GM12872 (cell line): ENCODE data around the gene ASTN2.

Source experiments
- CTCF ChIP-seq: IDR thresholded peaks from 3 replicates; pipeline ENCODE4 v1.5.1; 2011; ENCODE audit warnings: low read depth, mild to moderate bottlenecking, low read length, moderate library complexity; ENCODE audit not compliant: insufficient read depth

The ASTN2 gene

GRCh38 chr9:117095081-117095480 is 319.8 kb downstream of the ASTN2 start:
- TF ChIP-seq CTCF: no peak

GRCh38 chr9:117093891-117094844 is 320.7 kb downstream of the ASTN2 start:
- TF ChIP-seq CTCF: no peak

- TF ChIP-seq CTCF: no peak
These were observed 322.3 kb downstream of the ASTN2 start for GRCh38 chr9:117092582-117092981.

GRCh38 chr9:117091529-117091928 is 323.3 kb downstream of the ASTN2 start:
- no peak for TF ChIP-seq CTCF

GRCh38 chr9:117088786-117089185 is 326.1 kb downstream of the ASTN2 start:
- TF ChIP-seq CTCF: no peak

GRCh38 chr9:117088140-117088539 is 326.7 kb downstream of the ASTN2 start:
- TF ChIP-seq CTCF: no peak

GRCh38 chr9:117084221-117084620 is 330.6 kb downstream of the ASTN2 start:
- no peak for TF ChIP-seq CTCF
